ENCODE data around the gene UPF1.
A peak's percentile ranks its signal among the peaks of the same experiment; 100 is the strongest.

The UPF1 gene

GRCh38 chr19:18831524-18832305 is at the start of gene UPF1:
TSS of gene UPF1 (plus strand) at chr19:18831959. CDS start at chr19:18832210, 251 bp downstream.
- in situ Hi-C loops (cut with HindIII; ENCODE audit: low pct_ligation_motif_present, low pct_unique_long_range_greater_than_20kb, low sequenced_read_pairs), result no loop called here

GRCh38 chr19:18782559-18783225 is 49.1 kb upstream of the UPF1 start:
- in situ Hi-C loops (cut with HindIII; ENCODE audit: low pct_ligation_motif_present, low pct_unique_long_range_greater_than_20kb, low sequenced_read_pairs), result no loop called here
- no peak for DNase-seq

More at GRCh38 chr19:18831524-18832305, at the start of gene UPF1:
- DNase-seq, result peak; percentile 88

- DNase-seq, result no peak
- in situ Hi-C loops (cut with HindIII; ENCODE audit: low pct_ligation_motif_present, low pct_unique_long_range_greater_than_20kb, low sequenced_read_pairs), result no loop called here
Observed at GRCh38 chr19:18783958-18784785, 47.6 kb upstream of the UPF1 start.

- in situ Hi-C loops (cut with HindIII; ENCODE audit: low pct_ligation_motif_present, low pct_unique_long_range_greater_than_20kb, low sequenced_read_pairs), result no loop called here
- no peak for DNase-seq
Observed at GRCh38 chr19:18784786-18785120, 47.0 kb upstream of the UPF1 start.

GRCh38 chr19:18785179-18786124 is 46.3 kb upstream of the UPF1 start:
- in situ Hi-C loops (cut with HindIII; ENCODE audit: low pct_ligation_motif_present, low pct_unique_long_range_greater_than_20kb, low sequenced_read_pairs), result no loop called here
- DNase-seq, result peak; percentile 40

GRCh38 chr19:18788529-18789421 is 43.0 kb upstream of the UPF1 start:
- DNase-seq, result no peak
- in situ Hi-C loops (cut with HindIII; ENCODE audit: low pct_ligation_motif_present, low pct_unique_long_range_greater_than_20kb, low sequenced_read_pairs), result no loop called here

- in situ Hi-C loops (cut with HindIII; ENCODE audit: low pct_ligation_motif_present, low pct_unique_long_range_greater_than_20kb, low sequenced_read_pairs), result no loop called here
Observed at GRCh38 chr19:18789422-18789869, 42.3 kb upstream of the UPF1 start.

GRCh38 chr19:18789883-18790565 is 41.7 kb upstream of the UPF1 start:
- in situ Hi-C loops (cut with HindIII; ENCODE audit: low pct_ligation_motif_present, low pct_unique_long_range_greater_than_20kb, low sequenced_read_pairs), result no loop called here
- no peak for DNase-seq

More at GRCh38 chr19:18789422-18789869, 42.3 kb upstream of the UPF1 start:
- DNase-seq, result no peak

- no peak for DNase-seq
- in situ Hi-C loops (cut with HindIII; ENCODE audit: low pct_ligation_motif_present, low pct_unique_long_range_greater_than_20kb, low sequenced_read_pairs), result no loop called here
Observed at GRCh38 chr19:18790566-18791314, 41.0 kb upstream of the UPF1 start, which contains the start of gene COMP. TSS of gene COMP (minus strand) at chr19:18791305. CDS start at chr19:18791269, 36 bp downstream.

GRCh38 chr19:18791315-18791678 is 40.5 kb upstream of the UPF1 start:
- in situ Hi-C loops (cut with HindIII; ENCODE audit: low pct_ligation_motif_present, low pct_unique_long_range_greater_than_20kb, low sequenced_read_pairs), result no loop called here
- DNase-seq, result no peak

- in situ Hi-C loops (cut with HindIII; ENCODE audit: low pct_ligation_motif_present, low pct_unique_long_range_greater_than_20kb, low sequenced_read_pairs), result no loop called here
- DNase-seq, result no peak
Observed at GRCh38 chr19:18792661-18793060, 39.1 kb upstream of the UPF1 start.

GRCh38 chr19:18793144-18794028 is 38.4 kb upstream of the UPF1 start:
- no peak for DNase-seq
- in situ Hi-C loops (cut with HindIII; ENCODE audit: low pct_ligation_motif_present, low pct_unique_long_range_greater_than_20kb, low sequenced_read_pairs), result no loop called here

- no peak for DNase-seq
- in situ Hi-C loops (cut with HindIII; ENCODE audit: low pct_ligation_motif_present, low pct_unique_long_range_greater_than_20kb, low sequenced_read_pairs), result no loop called here
Observed at GRCh38 chr19:18794029-18794313, 37.8 kb upstream of the UPF1 start.

- in situ Hi-C loops (cut with HindIII; ENCODE audit: low pct_ligation_motif_present, low pct_unique_long_range_greater_than_20kb, low sequenced_read_pairs), result no loop called here
- DNase-seq, result no peak
Observed at GRCh38 chr19:18794692-18795091, 37.1 kb upstream of the UPF1 start.

GRCh38 chr19:18795540-18795939 is 36.2 kb upstream of the UPF1 start:
- no peak for DNase-seq
- in situ Hi-C loops (cut with HindIII; ENCODE audit: low pct_ligation_motif_present, low pct_unique_long_range_greater_than_20kb, low sequenced_read_pairs), result no loop called here

Measured in ACHN (cell line).